GM18907 (cell line): Measurements from ENCODE around the gene EML6.
"Not testable (repeated sequence)": the region's sequence is repeated elsewhere in the genome, so short reads cannot be mapped to it uniquely, and the experiment has no call there.

Experiments
- ATAC-seq: cut with Tn5 transposase; IDR thresholded peaks from one replicate; pipeline ENCODE4 v1.9.1; 2021; ENCODE audit warnings: mild to moderate bottlenecking, moderate library complexity; ENCODE audit not compliant: unreplicated experiment

EML6 gene

GRCh38 chr2:54871457-54872107 lies 148.1 kb downstream of the EML6 start:
- no peak for ATAC-seq

GRCh38 chr2:54872780-54873179 lies 149.3 kb downstream of the EML6 start:
- ATAC-seq = no peak

GRCh38 chr2:54873236-54873635 lies 149.8 kb downstream of the EML6 start:
- ATAC-seq = not testable (repeated sequence)

- ATAC-seq = no peak
Measured at GRCh38 chr2:54876764-54877163, 153.3 kb downstream of the EML6 start.

GRCh38 chr2:54878182-54878581 lies 154.7 kb downstream of the EML6 start:
- no peak for ATAC-seq

- ATAC-seq = no peak
Measured at GRCh38 chr2:54879032-54879431, 155.6 kb downstream of the EML6 start.

- ATAC-seq = no peak
Measured at GRCh38 chr2:54879598-54880332, 156.3 kb downstream of the EML6 start.

- no peak for ATAC-seq
Measured at GRCh38 chr2:54880428-54880827, 157.0 kb downstream of the EML6 start.

GRCh38 chr2:54881759-54882158 lies 158.3 kb downstream of the EML6 start:
- no peak for ATAC-seq

- ATAC-seq = no peak
Measured at GRCh38 chr2:54885891-54886290, 162.4 kb downstream of the EML6 start.

- ATAC-seq = no peak
Measured at GRCh38 chr2:54887850-54888545, 164.5 kb downstream of the EML6 start.

- ATAC-seq = no peak
Measured at GRCh38 chr2:54889053-54889452, 165.6 kb downstream of the EML6 start.

- ATAC-seq = no peak
Measured at GRCh38 chr2:54891909-54892308, 168.4 kb downstream of the EML6 start.

- no peak for ATAC-seq
Measured at GRCh38 chr2:54894467-54894866, 171.0 kb downstream of the EML6 start.

GRCh38 chr2:54895730-54896129 lies 172.3 kb downstream of the EML6 start:
- ATAC-seq = no peak

GRCh38 chr2:54897420-54898310 lies 174.2 kb downstream of the EML6 start:
- no peak for ATAC-seq

- ATAC-seq = no peak
Measured at GRCh38 chr2:54898456-54899226, 175.2 kb downstream of the EML6 start.

- no peak for ATAC-seq
Measured at GRCh38 chr2:54899576-54900200, 176.2 kb downstream of the EML6 start.

GRCh38 chr2:54901224-54901986 lies 177.9 kb downstream of the EML6 start:
- ATAC-seq = no peak
